Stimulated activated naive CD8-positive, alpha-beta T cell treated with anti-CD3 and anti-CD28 coated beads, Interleukin-15, Interleukin-2, amounts not matched to agents 100 ng/mL and 50 ng/mL, for 24 hours (primary cell): Measurements from ENCODE around the gene TNNI2.

Experiments
- H3K27ac Mint-ChIP-seq: one replicate; pipeline ENCODE4 v1.8.0; 2021; ENCODE audit warnings: mild to moderate bottlenecking, mixed read lengths
- H3K27me3 Mint-ChIP-seq: one replicate; pipeline ENCODE4 v1.8.0; 2021; ENCODE audit warnings: mixed read lengths
- H3K36me3 Mint-ChIP-seq: one replicate; pipeline ENCODE4 v1.8.0; 2021; ENCODE audit warnings: low read depth, mixed read lengths
- H3K4me1 Mint-ChIP-seq: one replicate; pipeline ENCODE4 v1.8.0; 2021; ENCODE audit warnings: low read depth, mixed read lengths
- H3K4me3 Mint-ChIP-seq: one replicate; pipeline ENCODE4 v1.8.0; 2021; ENCODE audit warnings: mild to moderate bottlenecking, mixed read lengths
- H3K9me3 Mint-ChIP-seq: one replicate; pipeline ENCODE4 v1.8.0; 2021; ENCODE audit warnings: mixed read lengths

TNNI2 gene

GRCh38 chr11:1826552-1827094 is 12.2 kb upstream of the TNNI2 start:
- H3K4me1 Mint-ChIP-seq = no peaks in the 10 kb centered on the region
- no peaks in the 10 kb centered on the region for H3K36me3 Mint-ChIP-seq
- no peak overlapping the region for H3K4me3 Mint-ChIP-seq
- H3K27ac Mint-ChIP-seq = no peak overlapping the region
- H3K27me3 Mint-ChIP-seq = no peaks in the 10 kb centered on the region
- no peaks in the 10 kb centered on the region for H3K9me3 Mint-ChIP-seq

GRCh38 chr11:1827095-1827813 is 11.5 kb upstream of the TNNI2 start:
- Mint-ChIP-seq H3K4me3 (no peak overlapping the region), H3K9me3 (no peaks in the 10 kb centered on the region), H3K27ac (no peak overlapping the region), H3K36me3 (no peaks in the 10 kb centered on the region), H3K27me3 (no peaks in the 10 kb centered on the region), H3K4me1 (no peaks in the 10 kb centered on the region)

- Mint-ChIP-seq H3K27me3 (no peaks in the 10 kb centered on the region), H3K4me1 (no peaks in the 10 kb centered on the region), H3K27ac (no peak overlapping the region)
Observed at GRCh38 chr11:1827931-1828330, 10.8 kb upstream of the TNNI2 start.

GRCh38 chr11:1828542-1828941 is 10.2 kb upstream of the TNNI2 start:
- no peak overlapping the region for H3K4me3 Mint-ChIP-seq
- no peaks in the 10 kb centered on the region for H3K4me1 Mint-ChIP-seq
- no peaks in the 10 kb centered on the region for H3K9me3 Mint-ChIP-seq
- no peaks in the 10 kb centered on the region for H3K36me3 Mint-ChIP-seq
- no peak overlapping the region for H3K27ac Mint-ChIP-seq
- H3K27me3 Mint-ChIP-seq = peaks cover 3% of the 10 kb centered on the region

More at GRCh38 chr11:1827931-1828330, 10.8 kb upstream of the TNNI2 start:
- H3K36me3 Mint-ChIP-seq = no peaks in the 10 kb centered on the region
- H3K4me3 Mint-ChIP-seq = no peak overlapping the region
- no peaks in the 10 kb centered on the region for H3K9me3 Mint-ChIP-seq

GRCh38 chr11:1829039-1829820 is 9.6 kb upstream of the TNNI2 start:
- Mint-ChIP-seq H3K9me3 (no peaks in the 10 kb centered on the region), H3K27ac (no peak overlapping the region), H3K27me3 (peaks cover 3% of the 10 kb centered on the region), H3K4me3 (no peak overlapping the region), H3K4me1 (no peaks in the 10 kb centered on the region), H3K36me3 (no peaks in the 10 kb centered on the region)

GRCh38 chr11:1830004-1830321 is 8.8 kb upstream of the TNNI2 start:
- no peak overlapping the region for H3K4me3 Mint-ChIP-seq
- H3K9me3 Mint-ChIP-seq = no peaks in the 10 kb centered on the region
- H3K36me3 Mint-ChIP-seq = no peaks in the 10 kb centered on the region
- H3K27me3 Mint-ChIP-seq = peaks cover 3% of the 10 kb centered on the region
- H3K4me1 Mint-ChIP-seq = no peaks in the 10 kb centered on the region
- H3K27ac Mint-ChIP-seq = no peak overlapping the region

- H3K27me3 Mint-ChIP-seq = peaks cover 3% of the 10 kb centered on the region
- no peak overlapping the region for H3K27ac Mint-ChIP-seq
- H3K36me3 Mint-ChIP-seq = no peaks in the 10 kb centered on the region
- H3K4me1 Mint-ChIP-seq = no peaks in the 10 kb centered on the region
- no peaks in the 10 kb centered on the region for H3K9me3 Mint-ChIP-seq
- no peak overlapping the region for H3K4me3 Mint-ChIP-seq
Observed at GRCh38 chr11:1830322-1831223, 8.2 kb upstream of the TNNI2 start.

GRCh38 chr11:1831338-1832210 is 7.2 kb upstream of the TNNI2 start:
- Mint-ChIP-seq H3K4me3 (no peak overlapping the region), H3K9me3 (no peaks in the 10 kb centered on the region)

GRCh38 chr11:1832211-1832919 is 6.4 kb upstream of the TNNI2 start:
- Mint-ChIP-seq H3K9me3 (no peaks in the 10 kb centered on the region), H3K4me1 (no peaks in the 10 kb centered on the region), H3K4me3 (no peak overlapping the region), H3K27me3 (peaks cover 3% of the 10 kb centered on the region), H3K27ac (no peak overlapping the region), H3K36me3 (no peaks in the 10 kb centered on the region)

More at GRCh38 chr11:1831338-1832210, 7.2 kb upstream of the TNNI2 start:
- no peaks in the 10 kb centered on the region for H3K36me3 Mint-ChIP-seq
- H3K27ac Mint-ChIP-seq = no peak overlapping the region
- H3K4me1 Mint-ChIP-seq = no peaks in the 10 kb centered on the region
- H3K27me3 Mint-ChIP-seq = peaks cover 3% of the 10 kb centered on the region

- Mint-ChIP-seq H3K9me3 (no peaks in the 10 kb centered on the region), H3K4me3 (no peak overlapping the region), H3K4me1 (no peaks in the 10 kb centered on the region), H3K27me3 (peaks cover 3% of the 10 kb centered on the region), H3K36me3 (no peaks in the 10 kb centered on the region), H3K27ac (no peak overlapping the region)
Observed at GRCh38 chr11:1832920-1833295, 5.9 kb upstream of the TNNI2 start.

- H3K4me1 Mint-ChIP-seq = no peaks in the 10 kb centered on the region
- no peak overlapping the region for H3K4me3 Mint-ChIP-seq
- no peak overlapping the region for H3K27ac Mint-ChIP-seq
- peaks cover 3% of the 10 kb centered on the region for H3K27me3 Mint-ChIP-seq
- H3K9me3 Mint-ChIP-seq = no peaks in the 10 kb centered on the region
- H3K36me3 Mint-ChIP-seq = no peaks in the 10 kb centered on the region
Observed at GRCh38 chr11:1834062-1834610, 4.6 kb upstream of the TNNI2 start.

- Mint-ChIP-seq H3K27ac (no peak within 1 kb of the TSS), H3K27me3 (peaks cover 3% of the 10 kb centered on the region), H3K4me1 (peaks cover 5% of the 10 kb centered on the region), H3K4me3 (no peak within 1 kb of the TSS), H3K9me3 (no peaks in the 10 kb centered on the region), H3K36me3 (no peaks in the 10 kb centered on the region)
Observed at GRCh38 chr11:1834779-1835670, 3.8 kb upstream of the TNNI2 start, which contains the start of gene SYT8. SYT8 (plus strand) TSS chr11:1834990; CDS start chr11:1835106, 116 bp downstream.

- Mint-ChIP-seq H3K27ac (no peak overlapping the region), H3K27me3 (peaks cover 3% of the 10 kb centered on the region), H3K9me3 (no peaks in the 10 kb centered on the region), H3K36me3 (no peaks in the 10 kb centered on the region), H3K4me3 (no peak overlapping the region), H3K4me1 (peaks cover 6% of the 10 kb centered on the region)
Observed at GRCh38 chr11:1835671-1836010, 3.1 kb upstream of the TNNI2 start.
